A549 (cell line): ENCODE results near the gene BABAM2.

Source experiments
- MAZ ChIP-seq: fragments of 150-350 bp; IDR thresholded peaks from 2 replicates; pipeline ENCODE4 v1.6.1; 2014; ENCODE audit warnings: antibody characterized with exemption, low read depth, low read length, borderline replicate concordance
- RCOR1 ChIP-seq: fragments of 150-350 bp; IDR thresholded peaks from 2 replicates; pipeline ENCODE4 v1.6.1; 2014; ENCODE audit warnings: antibody characterized with exemption, low read length, low read depth
- TF ChIP-seq, protein P1 (sequence below): fragments of >200 bp; sonication (Bioruptor Twin); formaldehyde crosslinking; IDR thresholded peaks from 3 replicates; pipeline ENCODE4 v1.5.1; 2016
- TF ChIP-seq, protein P2 (sequence below): fragments of 450-650 bp; IDR thresholded peaks from 2 replicates; pipeline ENCODE4 v1.6.1; 2014; ENCODE audit warnings: antibody characterized with exemption
- TF ChIP-seq, protein P3 (sequence below): fragments of 200-600 bp; sonication (generic); IDR thresholded peaks from 2 replicates; pipeline ENCODE4 v1.6.1; 2016; ENCODE audit warnings: antibody characterized with exemption, mild to moderate bottlenecking, moderate library complexity

DNA sequence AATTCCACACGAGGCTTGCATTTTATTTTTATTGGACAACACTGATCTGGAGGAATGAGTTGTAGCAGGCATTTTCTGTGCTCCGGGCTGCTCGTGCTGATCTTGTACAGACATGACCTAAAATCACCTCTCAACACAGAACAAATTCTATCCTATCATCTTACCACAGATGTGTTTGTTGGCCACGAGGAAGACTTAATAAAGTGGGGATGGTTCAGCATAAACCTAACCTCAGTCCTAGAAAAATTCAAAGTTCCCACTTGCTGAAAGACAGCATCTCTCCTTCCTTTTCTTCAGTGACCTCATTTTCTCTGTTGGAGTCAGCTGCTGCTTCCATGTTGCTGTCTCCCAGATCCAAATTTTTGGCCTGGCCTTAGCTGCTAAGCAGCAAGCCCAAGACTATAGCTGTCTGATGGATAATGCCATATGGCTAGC is 45.7 kb upstream of the BABAM2 start:
- TF ChIP-seq, protein P1, sequence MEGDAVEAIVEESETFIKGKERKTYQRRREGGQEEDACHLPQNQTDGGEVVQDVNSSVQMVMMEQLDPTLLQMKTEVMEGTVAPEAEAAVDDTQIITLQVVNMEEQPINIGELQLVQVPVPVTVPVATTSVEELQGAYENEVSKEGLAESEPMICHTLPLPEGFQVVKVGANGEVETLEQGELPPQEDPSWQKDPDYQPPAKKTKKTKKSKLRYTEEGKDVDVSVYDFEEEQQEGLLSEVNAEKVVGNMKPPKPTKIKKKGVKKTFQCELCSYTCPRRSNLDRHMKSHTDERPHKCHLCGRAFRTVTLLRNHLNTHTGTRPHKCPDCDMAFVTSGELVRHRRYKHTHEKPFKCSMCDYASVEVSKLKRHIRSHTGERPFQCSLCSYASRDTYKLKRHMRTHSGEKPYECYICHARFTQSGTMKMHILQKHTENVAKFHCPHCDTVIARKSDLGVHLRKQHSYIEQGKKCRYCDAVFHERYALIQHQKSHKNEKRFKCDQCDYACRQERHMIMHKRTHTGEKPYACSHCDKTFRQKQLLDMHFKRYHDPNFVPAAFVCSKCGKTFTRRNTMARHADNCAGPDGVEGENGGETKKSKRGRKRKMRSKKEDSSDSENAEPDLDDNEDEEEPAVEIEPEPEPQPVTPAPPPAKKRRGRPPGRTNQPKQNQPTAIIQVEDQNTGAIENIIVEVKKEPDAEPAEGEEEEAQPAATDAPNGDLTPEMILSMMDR = no peak
- TF ChIP-seq, protein P2, sequence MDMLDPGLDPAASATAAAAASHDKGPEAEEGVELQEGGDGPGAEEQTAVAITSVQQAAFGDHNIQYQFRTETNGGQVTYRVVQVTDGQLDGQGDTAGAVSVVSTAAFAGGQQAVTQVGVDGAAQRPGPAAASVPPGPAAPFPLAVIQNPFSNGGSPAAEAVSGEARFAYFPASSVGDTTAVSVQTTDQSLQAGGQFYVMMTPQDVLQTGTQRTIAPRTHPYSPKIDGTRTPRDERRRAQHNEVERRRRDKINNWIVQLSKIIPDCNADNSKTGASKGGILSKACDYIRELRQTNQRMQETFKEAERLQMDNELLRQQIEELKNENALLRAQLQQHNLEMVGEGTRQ = no peak
- TF ChIP-seq MAZ (no peak), RCOR1 (no peak)
- TF ChIP-seq, protein P3, sequence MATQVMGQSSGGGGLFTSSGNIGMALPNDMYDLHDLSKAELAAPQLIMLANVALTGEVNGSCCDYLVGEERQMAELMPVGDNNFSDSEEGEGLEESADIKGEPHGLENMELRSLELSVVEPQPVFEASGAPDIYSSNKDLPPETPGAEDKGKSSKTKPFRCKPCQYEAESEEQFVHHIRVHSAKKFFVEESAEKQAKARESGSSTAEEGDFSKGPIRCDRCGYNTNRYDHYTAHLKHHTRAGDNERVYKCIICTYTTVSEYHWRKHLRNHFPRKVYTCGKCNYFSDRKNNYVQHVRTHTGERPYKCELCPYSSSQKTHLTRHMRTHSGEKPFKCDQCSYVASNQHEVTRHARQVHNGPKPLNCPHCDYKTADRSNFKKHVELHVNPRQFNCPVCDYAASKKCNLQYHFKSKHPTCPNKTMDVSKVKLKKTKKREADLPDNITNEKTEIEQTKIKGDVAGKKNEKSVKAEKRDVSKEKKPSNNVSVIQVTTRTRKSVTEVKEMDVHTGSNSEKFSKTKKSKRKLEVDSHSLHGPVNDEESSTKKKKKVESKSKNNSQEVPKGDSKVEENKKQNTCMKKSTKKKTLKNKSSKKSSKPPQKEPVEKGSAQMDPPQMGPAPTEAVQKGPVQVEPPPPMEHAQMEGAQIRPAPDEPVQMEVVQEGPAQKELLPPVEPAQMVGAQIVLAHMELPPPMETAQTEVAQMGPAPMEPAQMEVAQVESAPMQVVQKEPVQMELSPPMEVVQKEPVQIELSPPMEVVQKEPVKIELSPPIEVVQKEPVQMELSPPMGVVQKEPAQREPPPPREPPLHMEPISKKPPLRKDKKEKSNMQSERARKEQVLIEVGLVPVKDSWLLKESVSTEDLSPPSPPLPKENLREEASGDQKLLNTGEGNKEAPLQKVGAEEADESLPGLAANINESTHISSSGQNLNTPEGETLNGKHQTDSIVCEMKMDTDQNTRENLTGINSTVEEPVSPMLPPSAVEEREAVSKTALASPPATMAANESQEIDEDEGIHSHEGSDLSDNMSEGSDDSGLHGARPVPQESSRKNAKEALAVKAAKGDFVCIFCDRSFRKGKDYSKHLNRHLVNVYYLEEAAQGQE = no peak
